GM18951 (cell line): Measurements from ENCODE around the gene SOCS6.
"Not testable (repeated sequence)": the region's sequence is repeated elsewhere in the genome, so short reads cannot be mapped to it uniquely, and the experiment has no call there.

Experiments
- POLR2A ChIP-seq: IDR thresholded peaks from 4 replicates; pipeline ENCODE4 v1.6.1; 2011; ENCODE audit warnings: mild to moderate bottlenecking; ENCODE audit not compliant: insufficient read length, insufficient read depth; ENCODE audit errors: extremely low read depth
- in situ Hi-C: fragments of 300-500 bp; cut with MboI; formaldehyde crosslinking; loops from one replicate; pipeline ENCODE4 v1.12.0; 2022; ENCODE audit warnings: low sequenced_read_pairs, mixed read lengths, inconsistent platforms; ENCODE audit not compliant: unreplicated experiment

SOCS6 gene

GRCh38 chr18:70363861-70364260 lies 75.0 kb downstream of the SOCS6 start:
- TF ChIP-seq POLR2A = no peak
- in situ Hi-C loops = no loop called here

- in situ Hi-C loops = no loop called here
- no peak for TF ChIP-seq POLR2A
Observed at GRCh38 chr18:70365361-70365760, 76.5 kb downstream of the SOCS6 start.

- in situ Hi-C loops = no loop called here
- TF ChIP-seq POLR2A = no peak
Observed at GRCh38 chr18:70366174-70366573, 77.3 kb downstream of the SOCS6 start.

GRCh38 chr18:70366670-70367069 lies 77.8 kb downstream of the SOCS6 start:
- TF ChIP-seq POLR2A = no peak
- in situ Hi-C loops = no loop called here

GRCh38 chr18:70367344-70367743 lies 78.5 kb downstream of the SOCS6 start:
- in situ Hi-C loops = not testable (repeated sequence)

GRCh38 chr18:70368903-70369302 lies 80.1 kb downstream of the SOCS6 start:
- in situ Hi-C loops = no loop called here
- TF ChIP-seq POLR2A = no peak

GRCh38 chr18:70370762-70371733 lies 82.2 kb downstream of the SOCS6 start:
- in situ Hi-C loops = no loop called here
- no peak for TF ChIP-seq POLR2A

- in situ Hi-C loops = no loop called here
- no peak for TF ChIP-seq POLR2A
Observed at GRCh38 chr18:70371908-70372307, 83.1 kb downstream of the SOCS6 start.

GRCh38 chr18:70372450-70373041 lies 83.7 kb downstream of the SOCS6 start:
- no peak for TF ChIP-seq POLR2A
- in situ Hi-C loops = no loop called here

GRCh38 chr18:70373042-70373519 lies 84.2 kb downstream of the SOCS6 start:
- TF ChIP-seq POLR2A = no peak
- in situ Hi-C loops = no loop called here

- TF ChIP-seq POLR2A = no peak
- in situ Hi-C loops = no loop called here
Observed at GRCh38 chr18:70374154-70374553, 85.3 kb downstream of the SOCS6 start.

GRCh38 chr18:70376137-70376913 lies 87.5 kb downstream of the SOCS6 start:
- in situ Hi-C loops = no loop called here
- TF ChIP-seq POLR2A = no peak

GRCh38 chr18:70376914-70377258 lies 88.0 kb downstream of the SOCS6 start:
- no peak for TF ChIP-seq POLR2A
- in situ Hi-C loops = no loop called here

- in situ Hi-C loops = no loop called here
- TF ChIP-seq POLR2A = no peak
Observed at GRCh38 chr18:70377317-70377799, 88.5 kb downstream of the SOCS6 start.
